B cell (primary cell): Measurements from ENCODE around the gene TRPM8. TPM values are rescaled to one million over a fixed set of nuclear protein-coding genes. Genes with fewer than 3 reads are reported as not detected.

Source experiments
- ATAC-seq: fragments of 200-7000 bp; cut with Tn5 transposase; one replicate; pipeline ENCODE4 v1.10.0; 2021; ENCODE audit warnings: low read depth, mild to moderate bottlenecking, moderate number of reproducible peaks, moderate library complexity
- CTCF ChIA-PET: fragments of 350-600 bp; sonication (Branson Sonifier 250); formaldehyde crosslinking; loops from one replicate; lab custom pipeline; 2021; ENCODE audit warnings: antibody characterized with exemption, inconsistent platforms; lab: Charles Lee
- POLR2A ChIA-PET: fragments of 350-600 bp; sonication (Branson Sonifier 250); formaldehyde crosslinking; loops from one replicate; lab custom pipeline; 2021; ENCODE audit warnings: antibody characterized with exemption; lab: Charles Lee
- DNase-seq: peaks from one replicate; pipeline ENCODE4 v3.0.0; 2013
- H2AFZ ChIP-seq: 2 replicates; pipeline ENCODE4 v1.6.1; 2012; ENCODE audit warnings: mild to moderate bottlenecking, low read depth, low read length; ENCODE audit not compliant: insufficient read depth, poor library complexity, severe bottlenecking
- H3K27ac ChIP-seq, 2 donors: 1 replicate in 1 of 2; 2 replicates in 1 of 2; pipeline ENCODE4 v1.5.1; 2012 to 2013; ENCODE audit warnings: low read length in 2 of 2, mild to moderate bottlenecking in 2 of 2, moderate library complexity in 1 of 2
- H3K27me3 ChIP-seq, 4 experiments: fragments of 200-600 bp in 1 of 4; sonication (generic) in 1 of 4; replicated peaks in 1 of 4; 1 replicate in 2 of 4; 2 replicates in 2 of 4; pipeline versions ENCODE4 v1.6.1 to v1.7.0; 2013 to 2016; ENCODE audit warnings: low read length in 3 of 4, mild to moderate bottlenecking in 2 of 4, mixed read lengths in 1 of 4, moderate library complexity in 1 of 4; ENCODE audit not compliant: insufficient read depth in 4 of 4, control insufficient read depth in 3 of 4; ENCODE audit errors: control extremely low read depth in 1 of 4
- H3K36me3 ChIP-seq, 2 experiments: replicated peaks in 1 of 2; 1 replicate in 1 of 2; 2 replicates in 1 of 2; pipeline versions ENCODE4 v1.6.1 to v1.7.1; 2013; ENCODE audit warnings: low read length in 1 of 2; ENCODE audit not compliant: insufficient read depth in 2 of 2, control insufficient read depth in 1 of 2; ENCODE audit errors: control extremely low read depth in 1 of 2, extremely low read depth in 1 of 2
- H3K4me1 ChIP-seq, 2 donors: fragments of 200-600 bp in 1 of 2; sonication (generic) in 1 of 2; 1 replicate in 1 of 2; 2 replicates in 1 of 2; pipeline versions ENCODE4 v1.5.1 to v1.6.1; 2013 to 2017; ENCODE audit warnings: low read length in 2 of 2; ENCODE audit not compliant: control insufficient read depth in 2 of 2, insufficient read depth in 2 of 2
- H3K4me2 ChIP-seq: replicated peaks from 2 replicates; pipeline ENCODE3; 2012; ENCODE audit warnings: mild to moderate bottlenecking, low read depth, low read length; ENCODE audit not compliant: poor library complexity, severe bottlenecking
- H3K4me3 ChIP-seq, 5 experiments: fragments of 200-600 bp in 1 of 5; sonication (generic) in 1 of 5; 1 replicate in 3 of 5; 2 replicates in 2 of 5; pipeline versions ENCODE4 v1.5.1 to v1.7.0; 2011 to 2016; ENCODE audit warnings: low read length in 4 of 5, mild to moderate bottlenecking in 4 of 5, low read depth in 2 of 5, control low read depth in 1 of 5, moderate library complexity in 1 of 5; ENCODE audit not compliant: insufficient read depth in 1 of 5; ENCODE audit errors: control extremely low read depth in 1 of 5, extremely low read depth in 1 of 5
- H3K79me2 ChIP-seq: fragments of 200-600 bp; sonication (generic); one replicate; pipeline ENCODE4 v1.6.0; 2016; ENCODE audit warnings: low read length; ENCODE audit not compliant: control insufficient read depth, insufficient read depth
- H3K9ac ChIP-seq: fragments of 200-600 bp; sonication (generic); 2 replicates; pipeline ENCODE4 v1.6.1; 2017; ENCODE audit warnings: mild to moderate bottlenecking, low read length, moderate library complexity
- H3K9me3 ChIP-seq, 3 donors: one replicate each; pipeline versions ENCODE4 v1.6.1 to v1.7.1; 2013; ENCODE audit warnings: low read length in 2 of 3; ENCODE audit not compliant: control insufficient read depth in 2 of 3, insufficient read depth in 1 of 3; ENCODE audit errors: control extremely low read depth in 1 of 3
- H4K20me1 ChIP-seq: 2 replicates; pipeline ENCODE4 v1.6.0; 2012; ENCODE audit warnings: mild to moderate bottlenecking, low read length; ENCODE audit not compliant: insufficient read depth, control insufficient read depth, poor library complexity, severe bottlenecking
- H3K27ac Mint-ChIP-seq: one replicate; pipeline ENCODE4 v1.8.0; 2021; ENCODE audit warnings: mixed read lengths
- H3K27me3 Mint-ChIP-seq: one replicate; pipeline ENCODE4 v1.8.0; 2021; ENCODE audit warnings: mixed read lengths
- H3K4me1 Mint-ChIP-seq: one replicate; pipeline ENCODE4 v1.8.0; 2021; ENCODE audit warnings: mixed read lengths
- H3K4me3 Mint-ChIP-seq: one replicate; pipeline ENCODE4 v1.8.0; 2021; ENCODE audit warnings: mixed read lengths
- H3K9me3 Mint-ChIP-seq: one replicate; pipeline ENCODE4 v1.8.0; 2022; ENCODE audit warnings: mixed read lengths; ENCODE audit not compliant: insufficient read depth
- CTCF ChIP-seq: fragments of 200-600 bp; IDR thresholded peaks from one replicate; pipeline ENCODE4 v1.8.0; 2022; ENCODE audit warnings: antibody characterized with exemption, mild to moderate bottlenecking
- EZH2 ChIP-seq: IDR thresholded peaks from 2 replicates; pipeline ENCODE4 v1.6.1; 2012; ENCODE audit warnings: borderline replicate concordance, low read depth, mild to moderate bottlenecking, moderate library complexity, low read length; ENCODE audit not compliant: insufficient read depth, poor library complexity, severe bottlenecking
- WGBS: methylation state at CpG from one replicate; pipeline ENCODE4 v1.1.5; 2013; ENCODE audit warnings: missing lambda C conversion rate; ENCODE audit not compliant: insufficient coverage; 5-methylcytosine and 5-hydroxymethylcytosine counted together
- intact Hi-C: fragments of 100-400 bp; cut with micrococcal nuclease; formaldehyde crosslinking; loops from one replicate; pipeline ENCODE4 v1.10.0; 2022
- polyA plus RNA-seq: library from polyadenylated mRNA; depleted of rRNA; stranded (reverse); fragments of >200 nt; gene quantifications from 2 replicates; pipeline ENCODE4 v1.2.3, GENCODE V29; 2012
- total RNA-seq, 2 donors: library from RNA; stranded (reverse); fragments of 120-200 nt in 1 of 2; gene quantifications; 1 replicate in 1 of 2; 2 replicates in 1 of 2; pipeline versions ENCODE4 v1.2.3 to v1.2.4, GENCODE V29; 2013 to 2022

TRPM8 gene
- total and polyA plus RNA-seq, 2 donors (not counting 1 experiment from before 2014, with no cell fraction given): not detected

- WGBS: no CpG with 5 or more reads among the region's 3 CpGs
- Histone ChIP-seq H2AFZ (no peak overlapping the region), H3K27ac (no peak overlapping the region), H3K36me3 (no peaks in the 10 kb centered on the region), H3K4me3 (no peak overlapping the region), H3K27me3 (peaks cover 0 to 38% (median 16%) of the 10 kb centered on the region in 4 experiments), H3K4me2 (no peak overlapping the region), H3K9ac (no peak overlapping the region), H3K4me1 (no peaks in the 10 kb centered on the region), H4K20me1 (no peaks in the 10 kb centered on the region), H3K79me2 (no peaks in the 10 kb centered on the region), H3K9me3 (peaks cover 3 to 24% (median 13%) of the 10 kb centered on the region in 3 donors)
- intact Hi-C loops: no loop called here
- Mint-ChIP-seq H3K9me3 (peaks cover 2% of the 10 kb centered on the region), H3K4me1 (no peaks in the 10 kb centered on the region), H3K27ac (no peak overlapping the region), H3K27me3 (peaks cover 65% of the 10 kb centered on the region), H3K4me3 (no peak overlapping the region)
- DNase-seq (no peak), ATAC-seq (no peak)
- no peak for TF ChIP-seq CTCF
- no peak for TF ChIP-seq EZH2
- CTCF ChIA-PET: no interaction called here
- POLR2A ChIA-PET: no interaction called here
These were observed 116.0 kb downstream of the TRPM8 start for GRCh38 chr2:234033174-234033573.

DNA sequence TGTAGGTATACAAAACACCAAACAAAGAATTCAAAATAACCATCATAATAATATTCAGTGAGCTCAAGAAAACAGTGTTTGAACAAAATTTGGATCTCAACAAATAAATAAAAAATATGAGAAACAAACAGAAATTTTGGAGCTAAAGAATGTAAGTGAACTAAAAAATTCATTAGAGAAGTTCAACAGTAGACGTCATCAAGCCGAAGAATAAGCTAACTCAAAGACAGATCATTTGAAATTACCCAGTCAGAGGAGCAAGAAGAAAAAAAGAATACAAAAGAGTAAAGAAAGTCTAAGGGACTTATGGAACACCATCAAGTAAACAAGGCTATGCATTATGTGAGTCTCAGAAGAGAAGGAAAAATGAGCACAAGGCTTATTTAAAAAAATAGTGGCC, 116.7 kb downstream of the TRPM8 start:
- peaks cover 0 to 34% (median 16%) of the 10 kb centered on the region in 4 experiments for H3K27me3 ChIP-seq
- intact Hi-C loops: no loop called here
- H3K4me1 ChIP-seq: no peaks in the 10 kb centered on the region
- POLR2A ChIA-PET: no interaction called here
- H3K9ac ChIP-seq: no peak overlapping the region
- Mint-ChIP-seq H3K27ac (no peak overlapping the region), H3K9me3 (peaks cover 6% of the 10 kb centered on the region), H3K4me1 (no peaks in the 10 kb centered on the region), H3K4me3 (no peak overlapping the region), H3K27me3 (peaks cover 66% of the 10 kb centered on the region)
- no peak overlapping the region for H2AFZ ChIP-seq
- H3K27ac ChIP-seq: no peak overlapping the region
- no peak overlapping the region for H3K4me2 ChIP-seq
- ATAC-seq (no peak), DNase-seq (no peak)
- H4K20me1 ChIP-seq: no peaks in the 10 kb centered on the region
- no peaks in the 10 kb centered on the region for H3K79me2 ChIP-seq
- 100% methylated on average over 2 of the region's 2 CpGs for WGBS
- H3K4me3 ChIP-seq: no peak overlapping the region
- CTCF ChIA-PET: no interaction called here
- H3K36me3 ChIP-seq: no peaks in the 10 kb centered on the region
- TF ChIP-seq CTCF: no peak
- TF ChIP-seq EZH2: no peak
- H3K9me3 ChIP-seq: peaks cover 3 to 24% (median 13%) of the 10 kb centered on the region in 3 donors
